Stimulated activated CD4-positive, alpha-beta T cell treated with anti-CD3 and anti-CD28 coated beads, Interleukin-12 subunit alpha, Interleukin-12 subunit beta, amount 100 ng/mL, for 48 hours (primary cell): ENCODE results near the gene PTCD3.

Experiments used
- DNase-seq, 3 donors: peaks; one replicate each; pipeline ENCODE4 v3.0.0-alpha.2; 2020; ENCODE audit warnings: low read depth in 2 of 3, low spot score in 1 of 3

The PTCD3 gene

DNA sequence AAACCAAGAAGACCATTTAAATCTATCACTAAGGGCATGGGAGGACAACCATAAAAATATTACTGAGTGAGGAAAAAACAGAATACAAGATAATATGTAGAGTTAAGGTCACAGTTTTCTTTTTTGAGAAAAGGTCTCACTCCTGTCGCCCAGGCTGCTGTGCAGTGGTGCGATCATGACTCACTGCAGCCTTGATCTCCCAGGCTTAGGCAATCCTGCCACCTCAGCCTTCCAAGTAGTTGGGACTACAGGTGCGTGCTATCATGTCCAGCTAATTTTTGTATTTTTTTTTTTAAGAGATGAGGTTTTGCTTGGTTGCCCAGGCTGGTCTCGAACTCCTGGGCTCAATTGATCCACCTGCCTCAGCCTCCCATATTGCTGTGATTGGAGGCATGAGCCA is 24.3 kb upstream of the PTCD3 start:
- DNase-seq, result no peak

- no peak for DNase-seq
Observed at GRCh38 chr2:86082756-86083155, 23.3 kb upstream of the PTCD3 start.

GRCh38 chr2:86087936-86088850 is 17.8 kb upstream of the PTCD3 start:
- DNase-seq, result no peak

- no peak for DNase-seq
Observed at GRCh38 chr2:86094229-86094628, 11.8 kb upstream of the PTCD3 start.

DNA sequence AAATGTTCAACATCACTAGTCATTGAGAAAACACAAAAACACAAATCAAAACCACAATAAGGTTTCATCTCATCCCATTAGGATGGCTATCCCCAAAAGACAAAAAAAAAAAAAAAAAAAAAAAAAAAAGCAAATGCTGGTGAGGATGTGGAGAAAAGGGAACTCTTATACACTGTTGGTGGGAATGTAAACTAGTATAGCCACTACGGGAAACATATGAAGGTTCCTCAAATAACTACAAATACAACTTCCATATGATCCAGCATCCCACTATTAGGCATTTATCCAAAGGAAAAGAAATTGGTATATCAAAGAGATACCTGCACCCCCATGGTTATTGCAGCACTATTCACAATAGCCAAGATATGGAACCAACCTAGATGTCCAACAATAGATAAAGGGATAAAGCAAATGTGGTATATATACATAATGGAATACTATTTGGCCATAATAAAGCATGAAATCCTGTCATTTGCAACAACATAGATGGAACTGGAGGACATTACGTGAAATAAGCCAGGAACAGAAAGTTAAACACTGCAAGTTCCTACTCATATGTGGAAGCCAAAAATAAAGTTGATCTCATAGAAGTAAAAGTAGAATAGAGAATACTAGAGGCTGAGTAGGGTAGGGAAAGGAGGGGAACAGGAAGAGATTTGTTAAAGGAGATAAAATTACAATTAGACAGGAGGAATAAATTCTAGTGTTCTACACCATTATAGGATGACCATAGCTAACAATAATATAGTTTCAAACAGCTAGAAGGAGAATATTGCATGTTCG is 8.7 kb upstream of the PTCD3 start:
- no peak for DNase-seq

DNA sequence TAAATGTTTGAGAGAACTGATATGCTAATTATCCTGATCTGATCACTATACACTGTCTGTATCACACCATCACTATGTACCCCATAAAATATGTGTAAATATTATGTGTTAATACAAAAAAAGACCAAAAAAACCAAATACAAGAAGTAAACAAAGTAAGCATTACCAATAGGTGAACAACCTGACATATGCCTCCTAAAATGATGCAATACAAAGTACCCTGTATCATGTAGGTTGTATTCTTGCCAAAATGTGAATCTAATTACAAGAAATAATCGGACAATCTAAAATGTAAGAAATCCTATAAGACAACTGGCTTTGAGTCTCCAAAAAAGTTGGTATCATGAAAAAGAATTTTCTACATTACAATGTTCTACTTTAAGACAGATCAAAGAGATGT is 8.1 kb upstream of the PTCD3 start:
- DNase-seq, result no peak

DNA sequence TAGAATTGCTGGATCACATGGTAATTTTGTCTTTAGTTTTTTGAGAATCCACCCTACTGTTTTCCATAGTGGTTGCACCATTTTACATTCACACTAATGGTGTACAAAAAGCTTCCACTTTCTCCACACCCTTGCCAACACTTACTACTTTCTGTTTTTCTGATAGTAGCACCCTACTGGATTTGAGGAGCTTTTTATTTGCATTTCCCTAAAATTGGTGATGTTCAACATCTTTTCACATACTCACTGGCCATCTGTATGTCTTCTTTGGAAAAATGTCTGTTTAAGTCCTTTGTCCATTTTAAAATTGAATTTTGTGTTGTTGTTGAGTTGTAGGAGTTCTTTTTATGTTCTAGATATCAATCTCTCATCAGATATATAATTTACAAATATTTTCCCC is 3.9 kb upstream of the PTCD3 start:
- DNase-seq, result no peak

DNA sequence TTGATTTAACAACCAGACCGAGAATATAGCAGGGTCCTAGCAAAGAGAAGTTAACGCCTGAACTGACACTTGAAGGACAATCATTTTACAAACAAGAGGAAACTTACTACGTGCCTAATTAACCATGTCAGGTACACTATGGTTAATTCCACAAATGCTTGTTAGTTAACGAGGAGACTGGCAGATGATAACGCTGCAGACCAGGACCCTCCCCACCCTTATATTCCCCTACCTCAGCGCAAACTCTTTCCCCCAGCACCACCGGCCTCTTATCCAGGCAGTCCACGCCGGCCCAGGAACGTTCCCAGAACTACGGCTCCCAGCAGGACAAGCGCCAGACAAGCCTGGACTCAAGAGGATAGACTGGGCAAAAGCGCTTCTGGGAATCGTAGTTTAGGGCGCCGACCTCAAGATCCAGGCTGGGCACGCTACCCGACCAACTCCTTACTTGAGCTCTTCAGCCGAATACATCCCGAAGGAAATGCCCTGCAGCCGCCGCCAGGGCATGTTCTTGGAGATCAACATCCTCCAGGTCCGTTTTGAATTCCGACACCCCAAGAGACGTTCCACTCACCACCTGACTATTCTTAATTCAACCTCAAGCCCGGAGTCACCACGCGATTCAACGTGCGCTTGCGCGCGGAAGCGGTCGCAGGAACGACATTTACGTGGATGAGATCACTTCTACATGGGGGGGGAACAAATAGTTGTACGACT is 625 bp upstream of the PTCD3 start, which contains the start of gene POLR1A:
TSS of gene POLR1A (minus strand) at position 635 of the 717 bp plus-strand sequence. CDS start at position 525, 110 bp downstream.
- peak; percentile 70 to 77 (median 72) for DNase-seq

DNA sequence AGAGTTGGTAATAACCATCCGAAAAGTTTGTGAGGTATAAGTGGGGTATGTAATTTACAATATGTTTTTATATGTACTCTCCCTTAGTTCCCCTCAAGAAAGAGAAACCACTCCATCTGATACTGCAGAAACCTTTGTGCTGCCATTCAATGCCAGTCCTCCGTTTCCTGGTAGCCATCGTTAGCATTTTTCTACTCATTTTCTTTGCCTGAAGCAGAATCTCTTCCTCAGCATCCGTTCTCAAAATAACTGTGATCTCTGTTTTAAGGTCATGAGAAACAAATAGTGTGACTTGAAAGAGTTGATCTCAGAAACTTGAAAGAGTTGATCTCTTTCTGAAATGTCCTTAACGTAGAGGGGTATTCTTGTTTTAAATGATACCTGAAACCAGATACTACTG is 996 bp downstream of the PTCD3 start:
- no peak for DNase-seq

- DNase-seq, result no peak
Observed at GRCh38 chr2:86118130-86118529, 12.1 kb downstream of the PTCD3 start.

- no peak for DNase-seq
Observed at GRCh38 chr2:86123328-86123925, 17.4 kb downstream of the PTCD3 start.

- DNase-seq, result no peak
Observed at GRCh38 chr2:86124683-86125082, 18.6 kb downstream of the PTCD3 start.

DNA sequence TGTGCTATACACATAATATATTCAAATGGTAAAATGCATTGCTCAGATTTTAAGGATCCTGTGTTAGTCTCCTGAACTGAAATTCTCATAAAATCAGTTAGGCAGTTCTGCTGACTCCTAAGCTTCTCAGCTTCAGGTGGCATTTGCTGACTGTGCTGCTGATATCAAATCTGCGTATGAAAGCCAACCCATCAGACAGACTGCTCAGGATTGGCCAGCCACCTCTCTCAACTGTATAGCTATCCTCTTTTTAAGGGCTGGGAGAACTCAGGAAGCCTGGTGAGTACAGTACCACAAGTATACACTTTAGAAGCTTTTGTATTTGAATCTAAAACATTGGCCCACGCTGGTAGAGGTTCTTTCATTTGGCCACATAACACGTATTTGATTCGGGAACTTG is 28.7 kb downstream of the PTCD3 start:
- no peak for DNase-seq

DNA sequence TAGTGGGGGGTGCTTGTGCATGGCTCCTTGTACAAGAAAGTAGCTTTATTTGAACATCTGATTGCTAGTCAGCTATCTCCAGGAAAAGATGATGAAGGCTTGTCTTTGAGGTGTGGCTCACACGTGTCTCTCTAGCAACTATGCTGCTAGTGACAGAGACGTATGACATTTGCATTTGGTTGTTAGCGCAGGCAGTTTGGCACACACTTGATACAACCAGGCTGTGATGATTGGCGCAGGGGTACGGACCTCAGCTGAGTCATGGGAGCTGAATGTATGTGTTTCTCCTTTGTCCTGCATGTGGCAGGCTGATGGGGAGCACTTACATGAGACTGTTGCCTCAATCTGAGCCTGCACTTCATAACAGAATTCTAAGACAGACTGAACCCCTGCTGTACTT is 29.6 kb downstream of the PTCD3 start:
- no peak for DNase-seq

DNA sequence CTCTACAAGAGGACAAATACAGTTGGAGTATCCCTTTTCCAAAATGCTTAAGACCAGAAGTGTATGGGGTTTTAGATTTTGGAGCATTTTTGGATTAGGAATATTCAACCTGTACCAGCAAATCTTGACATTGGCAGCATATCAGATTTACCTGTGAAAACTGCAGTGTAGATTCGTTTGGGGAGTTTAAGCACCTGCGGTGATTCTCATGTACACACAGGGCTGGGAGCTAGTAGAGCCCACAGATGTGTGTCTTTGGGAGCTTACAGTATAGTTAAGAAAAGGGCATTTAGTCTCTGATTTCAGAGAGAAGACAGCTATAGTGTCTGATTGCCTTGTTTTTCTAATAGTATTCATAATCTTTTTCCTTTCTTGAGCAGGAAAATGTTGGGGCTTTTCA is 30.1 kb downstream of the PTCD3 start:
- no peak for DNase-seq

DNA sequence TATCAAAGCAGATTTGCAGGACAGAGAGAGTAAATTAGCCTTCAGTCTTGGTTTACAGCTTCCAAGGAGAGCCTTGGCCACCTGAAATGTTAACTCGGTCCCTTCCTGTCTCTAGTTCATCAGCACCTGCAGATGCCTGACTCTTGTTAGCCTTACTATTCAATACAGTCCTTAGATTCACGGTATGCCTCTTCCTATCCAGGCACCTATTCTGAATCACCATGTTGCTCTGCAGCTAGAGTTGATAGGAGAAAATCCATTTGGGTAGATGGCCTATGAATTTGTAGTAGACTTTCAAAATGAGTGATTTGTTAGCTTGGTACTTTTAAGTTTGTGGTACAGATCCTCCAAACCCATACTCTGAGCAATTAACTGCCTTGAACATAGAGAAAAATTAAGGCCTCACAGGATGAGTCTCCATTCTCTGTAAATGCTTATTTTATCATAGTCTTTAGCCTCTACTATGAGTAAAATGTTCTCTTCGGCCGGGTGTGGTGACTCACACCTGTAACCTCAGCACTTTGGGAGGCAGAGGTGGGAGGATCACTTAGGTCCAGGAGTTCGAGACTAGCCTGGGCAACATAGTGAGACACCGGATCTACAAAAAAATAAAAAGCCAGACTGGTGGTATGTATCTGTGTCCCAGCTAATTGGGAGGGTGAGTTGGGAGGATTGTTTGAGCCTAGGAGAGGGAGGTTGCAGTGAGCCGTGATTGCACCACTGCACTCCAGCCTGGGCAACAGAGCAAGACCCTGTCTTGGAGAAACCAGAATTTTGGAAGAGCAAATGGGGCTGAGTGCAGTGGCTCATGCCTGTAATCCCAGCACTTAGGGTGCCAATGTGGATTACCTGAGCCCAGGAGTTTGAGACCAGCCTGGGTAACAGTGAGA is 32.9 kb downstream of the PTCD3 start:
- no peak for DNase-seq

- DNase-seq, result no peak
Observed at GRCh38 chr2:86139981-86140380, 33.9 kb downstream of the PTCD3 start.

GRCh38 chr2:86140969-86141392 is 34.9 kb downstream of the PTCD3 start:
- no peak for DNase-seq

GRCh38 chr2:86142436-86143257 is 36.6 kb downstream of the PTCD3 start:
- no peak for DNase-seq
